Liver (tissue), 3 donors: ENCODE measurements around the gene RALB.

ENCODE experiments used
- GABPA ChIP-seq, 2 donors: IDR thresholded peaks in 1 of 2; conservative IDR thresholded peaks in 1 of 2; 2 replicates each; pipeline ENCODE4 v1.6.1; 2016; ENCODE audit warnings: antibody characterized with exemption in 2 of 2, mild to moderate bottlenecking in 1 of 2, moderate library complexity in 1 of 2
- JUND ChIP-seq, 2 donors: IDR thresholded peaks; 2 replicates each; pipeline ENCODE4 v1.6.1; 2016; ENCODE audit warnings: antibody characterized with exemption in 2 of 2
- RAD21 ChIP-seq, 2 donors: IDR thresholded peaks; 2 replicates each; pipeline ENCODE4 v1.6.1; 2016; ENCODE audit warnings: antibody characterized with exemption in 2 of 2, mild to moderate bottlenecking in 2 of 2
- TAF1 ChIP-seq: conservative IDR thresholded peaks from 2 replicates; pipeline ENCODE4 v1.6.1; 2016; ENCODE audit warnings: antibody characterized with exemption, mild to moderate bottlenecking
- TF ChIP-seq, protein P1 (sequence below): fragments of 150-350 bp; IDR thresholded peaks from 2 replicates; pipeline ENCODE4 v1.5.1; 2017; ENCODE audit warnings: improper control_type of control experiment, low read depth, low read length; ENCODE audit not compliant: missing input control
- donor health status: healthy.
- donor health status: healthy.

DNA sequence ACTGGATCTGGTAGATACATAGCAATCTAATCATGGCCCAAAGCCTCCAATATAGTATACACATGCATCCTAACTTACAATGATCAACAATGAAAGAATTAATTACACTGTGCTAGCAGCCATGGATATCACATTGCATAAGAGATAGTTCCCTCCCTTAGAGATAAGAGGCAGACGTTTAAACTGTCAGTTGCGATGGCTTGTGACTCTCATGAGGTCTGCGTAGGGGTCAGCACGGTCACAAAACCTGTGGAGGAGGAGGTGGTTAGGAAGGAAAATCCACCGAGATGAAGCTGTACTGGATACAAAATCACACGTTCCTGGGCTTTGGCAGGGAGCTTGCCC is 800 bp upstream of the RALB start:
- TF ChIP-seq GABPA (IDR thresholded peaks at IDR 0.05 in 1 of 2, conservative IDR thresholded peaks at IDR 0.05 in 1 of 2) (no peak), TAF1 (no peak), JUND (IDR thresholded peaks at IDR 0.05) (no peak), RAD21 (IDR thresholded peaks at IDR 0.05) (no peak)
- TF ChIP-seq, protein P1, sequence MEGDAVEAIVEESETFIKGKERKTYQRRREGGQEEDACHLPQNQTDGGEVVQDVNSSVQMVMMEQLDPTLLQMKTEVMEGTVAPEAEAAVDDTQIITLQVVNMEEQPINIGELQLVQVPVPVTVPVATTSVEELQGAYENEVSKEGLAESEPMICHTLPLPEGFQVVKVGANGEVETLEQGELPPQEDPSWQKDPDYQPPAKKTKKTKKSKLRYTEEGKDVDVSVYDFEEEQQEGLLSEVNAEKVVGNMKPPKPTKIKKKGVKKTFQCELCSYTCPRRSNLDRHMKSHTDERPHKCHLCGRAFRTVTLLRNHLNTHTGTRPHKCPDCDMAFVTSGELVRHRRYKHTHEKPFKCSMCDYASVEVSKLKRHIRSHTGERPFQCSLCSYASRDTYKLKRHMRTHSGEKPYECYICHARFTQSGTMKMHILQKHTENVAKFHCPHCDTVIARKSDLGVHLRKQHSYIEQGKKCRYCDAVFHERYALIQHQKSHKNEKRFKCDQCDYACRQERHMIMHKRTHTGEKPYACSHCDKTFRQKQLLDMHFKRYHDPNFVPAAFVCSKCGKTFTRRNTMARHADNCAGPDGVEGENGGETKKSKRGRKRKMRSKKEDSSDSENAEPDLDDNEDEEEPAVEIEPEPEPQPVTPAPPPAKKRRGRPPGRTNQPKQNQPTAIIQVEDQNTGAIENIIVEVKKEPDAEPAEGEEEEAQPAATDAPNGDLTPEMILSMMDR: no peak
